OCI-LY1 (cell line): ENCODE data around the gene PATZ1.

ENCODE experiments used
- H2AFZ ChIP-seq: fragments of 200-600 bp; sonication (generic), shearing (Covaris generic); 2 replicates; pipeline ENCODE4 v1.6.0; 2014; ENCODE audit warnings: antibody characterized with exemption, mild to moderate bottlenecking, low read length
- H3F3A ChIP-seq: fragments of 200-600 bp; sonication (generic), shearing (Covaris generic); 2 replicates; pipeline ENCODE4 v1.6.0; 2014; ENCODE audit warnings: mild to moderate bottlenecking, antibody characterized with exemption, low read length, moderate library complexity; ENCODE audit not compliant: insufficient read depth
- H3K27ac ChIP-seq: fragments of 200-600 bp; sonication (generic); 2 replicates; pipeline ENCODE4 v1.5.1; 2014; ENCODE audit warnings: low read length, mixed run types, mild to moderate bottlenecking, low read depth; ENCODE audit not compliant: poor library complexity, severe bottlenecking
- H3K27me3 ChIP-seq: fragments of 200-600 bp; sonication (generic); 2 replicates; pipeline ENCODE4 v1.6.0; 2014; ENCODE audit warnings: antibody characterized with exemption, mild to moderate bottlenecking, low read length, moderate library complexity; ENCODE audit not compliant: insufficient read depth
- H3K36me3 ChIP-seq: fragments of 200-600 bp; sonication (generic); 2 replicates; pipeline ENCODE4 v1.6.1; 2014; ENCODE audit warnings: mild to moderate bottlenecking, antibody characterized with exemption, low read length, moderate library complexity, mixed read lengths; ENCODE audit not compliant: insufficient read depth
- H3K4me1 ChIP-seq: fragments of 200-600 bp; sonication (generic); 2 replicates; pipeline ENCODE4 v1.5.1; 2014; ENCODE audit warnings: mild to moderate bottlenecking, low read length, moderate library complexity; ENCODE audit not compliant: insufficient read depth, severe bottlenecking
- H3K4me2 ChIP-seq: fragments of 200-600 bp; sonication (generic), shearing (Covaris generic); 2 replicates; pipeline ENCODE4 v1.6.1; 2014; ENCODE audit warnings: low read length
- H3K4me3 ChIP-seq: fragments of 200-600 bp; sonication (generic); 2 replicates; pipeline ENCODE4 v1.5.1; 2014; ENCODE audit warnings: low read length, low read depth, mild to moderate bottlenecking, mixed read lengths; ENCODE audit not compliant: poor library complexity, severe bottlenecking
- H3K79me2 ChIP-seq: fragments of 200-600 bp; shearing (Covaris generic); 2 replicates; pipeline ENCODE4 v1.6.1; 2016; ENCODE audit warnings: mixed run types, low read length, mixed read lengths; ENCODE audit not compliant: insufficient read depth
- H3K9ac ChIP-seq: fragments of 200-600 bp; sonication (generic), shearing (Covaris generic); 2 replicates; pipeline ENCODE4 v1.6.1; 2014; ENCODE audit warnings: mild to moderate bottlenecking, low read length, mixed read lengths
- H3K9me2 ChIP-seq: fragments of 200-600 bp; sonication (generic), shearing (Covaris generic); 2 replicates; pipeline ENCODE4 v1.6.1; 2014; ENCODE audit warnings: low read depth, mild to moderate bottlenecking, low read length, mixed read lengths
- H3K9me3 ChIP-seq: fragments of 200-600 bp; shearing (Covaris generic); 2 replicates; pipeline ENCODE4 v1.6.1; 2014; ENCODE audit warnings: low read length, mixed read lengths
- H4K20me1 ChIP-seq: fragments of 200-600 bp; sonication (generic), shearing (Covaris generic); 2 replicates; pipeline ENCODE4 v1.6.0; 2016; ENCODE audit warnings: mild to moderate bottlenecking, low read length; ENCODE audit not compliant: insufficient read depth
- CTCF ChIP-seq: fragments of 200-600 bp; sonication (generic), shearing (Covaris generic); IDR thresholded peaks from 2 replicates; pipeline ENCODE4 v1.5.1; 2017; ENCODE audit warnings: mild to moderate bottlenecking, antibody characterized with exemption, low read length, moderate library complexity, mixed read lengths
- EZH2 ChIP-seq: fragments of 200-600 bp; sonication (generic), shearing (Covaris generic); IDR thresholded peaks from 2 replicates; pipeline ENCODE4 v1.8.0; 2017; ENCODE audit warnings: borderline replicate concordance, mixed run types, mild to moderate bottlenecking, antibody characterized with exemption, low read length, moderate library complexity, mixed read lengths

Gene PATZ1

GRCh38 chr22:31282748-31283468, 63.2 kb downstream of the PATZ1 start:
- no peaks in the 10 kb centered on the region for H3K79me2 ChIP-seq
- H3F3A ChIP-seq: no peaks in the 10 kb centered on the region
- no peaks in the 10 kb centered on the region for H3K9me3 ChIP-seq
- H3K4me1 ChIP-seq: peaks cover 26% of the 10 kb centered on the region
- no peaks in the 10 kb centered on the region for H4K20me1 ChIP-seq
- TF ChIP-seq EZH2 (no peak), CTCF (no peak)
- H3K4me2 ChIP-seq: no peak overlapping the region
- no peak overlapping the region for H3K9ac ChIP-seq
- H3K4me3 ChIP-seq: no peak overlapping the region
- H3K9me2 ChIP-seq: no peaks in the 10 kb centered on the region
- H2AFZ ChIP-seq: no peak overlapping the region
- no peaks in the 10 kb centered on the region for H3K27me3 ChIP-seq
- peaks cover 93% of the 10 kb centered on the region for H3K36me3 ChIP-seq
- no peak overlapping the region for H3K27ac ChIP-seq

GRCh38 chr22:31281733-31282132, 64.4 kb downstream of the PATZ1 start:
- H3K9me2 ChIP-seq: no peaks in the 10 kb centered on the region
- peaks cover 91% of the 10 kb centered on the region for H3K36me3 ChIP-seq
- H2AFZ ChIP-seq: no peak overlapping the region
- H3K4me1 ChIP-seq: peaks cover 15% of the 10 kb centered on the region
- no peak overlapping the region for H3K27ac ChIP-seq
- no peak for TF ChIP-seq CTCF
- no peaks in the 10 kb centered on the region for H3K9me3 ChIP-seq
- H3K79me2 ChIP-seq: no peaks in the 10 kb centered on the region
- H3K4me3 ChIP-seq: no peak overlapping the region
- H4K20me1 ChIP-seq: no peaks in the 10 kb centered on the region
- H3F3A ChIP-seq: no peaks in the 10 kb centered on the region
- H3K4me2 ChIP-seq: no peak overlapping the region
- H3K9ac ChIP-seq: no peak overlapping the region
- no peaks in the 10 kb centered on the region for H3K27me3 ChIP-seq

GRCh38 chr22:31279821-31280505, 66.2 kb downstream of the PATZ1 start:
- TF ChIP-seq CTCF (no peak), EZH2 (no peak)
- Histone ChIP-seq H3K36me3 (peaks cover 88% of the 10 kb centered on the region), H3K9me2 (no peaks in the 10 kb centered on the region), H3F3A (no peaks in the 10 kb centered on the region), H3K4me1 (no peaks in the 10 kb centered on the region), H3K9ac (no peak overlapping the region), H4K20me1 (no peaks in the 10 kb centered on the region), H3K27me3 (no peaks in the 10 kb centered on the region), H3K79me2 (no peaks in the 10 kb centered on the region), H3K4me3 (no peak overlapping the region), H3K4me2 (no peak overlapping the region), H2AFZ (no peak overlapping the region), H3K9me3 (no peaks in the 10 kb centered on the region), H3K27ac (peak overlapping the region; percentile 11)
